Measurements from ENCODE around the gene SCN1B.

The SCN1B gene

GRCh38 chr19:35058370-35058769 lies 28.1 kb downstream of the SCN1B start:
- no peak for DNase-seq

GRCh38 chr19:35059006-35059798 lies 28.9 kb downstream of the SCN1B start:
- no peak for DNase-seq

DNA sequence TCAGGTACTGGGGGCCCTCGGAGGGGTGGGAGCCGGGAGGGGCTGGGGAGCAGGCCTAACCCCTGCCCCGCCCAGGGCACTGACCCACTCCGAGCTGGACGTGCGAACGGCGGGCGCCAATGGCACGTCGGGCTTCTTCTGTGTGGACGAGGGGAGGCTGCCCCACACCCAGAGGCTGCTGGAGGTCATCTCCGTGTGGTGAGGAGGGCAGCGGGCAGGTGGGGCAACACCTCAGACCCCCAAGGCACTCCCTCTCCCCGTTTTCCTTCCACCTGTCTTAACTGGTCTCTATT lies 29.5 kb downstream of the SCN1B start:
- no peak for DNase-seq

- no peak for DNase-seq
Measured at GRCh38 chr19:35060160-35060855, 30.0 kb downstream of the SCN1B start.

DNA sequence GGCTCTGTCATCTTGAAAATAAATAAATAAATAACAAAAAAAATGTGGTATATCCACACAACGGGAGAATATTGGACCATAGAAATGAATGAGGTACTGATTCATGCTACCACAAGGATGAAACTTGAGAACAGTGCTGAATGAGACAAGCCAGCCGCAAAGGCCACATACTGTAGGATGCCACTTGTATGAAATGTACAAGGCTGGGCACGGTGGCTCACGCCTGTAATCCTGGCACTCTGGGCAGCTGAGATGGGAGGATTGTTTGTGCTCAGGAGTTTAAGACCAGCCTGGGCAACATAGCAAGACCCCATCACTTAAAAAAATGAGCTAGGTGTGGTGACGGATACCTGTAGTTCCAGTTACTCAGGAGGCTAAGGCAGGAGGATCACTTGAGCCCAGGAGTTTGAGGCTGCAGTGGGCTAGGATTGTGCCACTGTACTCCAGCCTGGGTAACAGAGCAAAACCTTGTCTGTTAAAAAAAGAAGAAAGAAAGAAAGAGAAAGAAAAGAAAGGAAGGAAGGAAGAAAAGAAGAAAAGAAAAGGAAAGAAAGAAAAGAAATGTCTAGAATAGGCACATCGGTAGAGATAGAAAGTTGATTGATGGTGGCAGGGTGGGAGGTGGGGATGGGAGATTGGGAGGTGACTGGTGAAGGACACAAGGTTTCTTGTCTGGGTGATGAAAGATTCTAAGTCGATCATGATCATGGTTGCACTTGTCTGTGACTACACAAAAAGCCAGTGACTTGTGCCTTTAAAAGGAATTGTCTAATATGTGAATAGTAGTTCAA lies 31.5 kb downstream of the SCN1B start:
- no peak for DNase-seq

DNA sequence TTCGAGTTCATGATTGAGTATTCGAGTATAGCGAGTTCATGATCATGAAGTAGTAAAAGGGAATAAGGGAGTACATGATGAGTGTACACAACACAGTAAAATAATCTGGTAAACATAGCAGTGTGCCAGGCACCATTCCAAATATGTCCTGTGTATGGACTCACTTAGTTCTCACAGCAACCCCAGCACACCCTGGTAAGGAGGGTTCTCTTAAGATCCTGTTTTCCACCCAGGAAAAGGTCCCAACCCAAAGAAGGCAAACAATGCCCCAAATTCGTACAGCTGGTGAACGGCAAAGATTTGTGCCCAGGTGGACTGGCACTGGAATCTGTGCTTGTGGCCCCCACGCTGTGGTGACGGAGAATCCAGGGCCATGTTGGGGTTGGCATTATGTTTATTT lies 32.7 kb downstream of the SCN1B start:
- no peak for DNase-seq

- no peak for DNase-seq
Measured at GRCh38 chr19:35063940-35064818, 33.9 kb downstream of the SCN1B start.

DNA sequence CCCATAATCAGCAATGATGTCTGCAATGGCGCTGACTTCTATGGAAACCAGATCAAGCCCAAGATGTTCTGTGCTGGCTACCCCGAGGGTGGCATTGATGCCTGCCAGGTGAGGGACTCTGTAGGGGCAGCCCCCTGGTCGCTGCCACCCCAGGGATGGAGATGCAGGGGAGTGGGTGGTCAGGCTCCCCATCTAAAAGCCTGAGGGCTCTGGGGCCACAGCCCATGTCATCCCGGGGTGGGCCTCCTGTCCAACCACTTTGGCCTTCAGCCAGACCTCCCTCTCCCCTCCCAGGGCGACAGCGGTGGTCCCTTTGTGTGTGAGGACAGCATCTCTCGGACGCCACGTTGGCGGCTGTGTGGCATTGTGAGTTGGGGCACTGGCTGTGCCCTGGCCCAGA lies 35.3 kb downstream of the SCN1B start:
- no peak for DNase-seq

- DNase-seq: no peak
Measured at GRCh38 chr19:35066121-35066520, 35.9 kb downstream of the SCN1B start.

- peak; percentile 89 for DNase-seq
Measured at GRCh38 chr19:35066691-35067563, 36.7 kb downstream of the SCN1B start.

GRCh38 chr19:35068941-35069634 lies 38.8 kb downstream of the SCN1B start:
- no peak for DNase-seq

- DNase-seq: no peak
Measured at GRCh38 chr19:35069696-35070095, 39.4 kb downstream of the SCN1B start.

GRCh38 chr19:35070471-35070870 lies 40.2 kb downstream of the SCN1B start:
- DNase-seq: no peak

DNA sequence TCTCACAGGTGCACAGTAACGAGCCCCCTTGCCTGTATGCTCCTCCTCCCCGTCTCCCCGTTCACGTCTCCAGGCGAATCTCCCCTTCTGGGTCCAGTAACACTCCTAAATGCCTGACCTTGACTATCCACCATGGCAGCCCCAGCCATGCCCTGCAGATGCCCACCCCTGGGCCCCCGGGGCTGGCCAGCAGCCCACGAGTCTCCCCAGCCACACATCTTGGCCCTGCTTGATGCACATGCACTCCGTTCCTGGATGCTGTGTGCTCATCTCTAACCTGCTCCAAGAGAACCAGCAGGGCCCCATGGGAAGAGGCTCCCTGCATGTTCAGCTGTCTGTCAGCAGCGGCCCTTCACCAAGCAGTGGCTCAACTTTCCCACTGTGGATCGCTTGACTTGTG lies 43.2 kb downstream of the SCN1B start:
- no peak for DNase-seq

- no peak for DNase-seq
Measured at GRCh38 chr19:35073941-35074340, 43.7 kb downstream of the SCN1B start.

DNA sequence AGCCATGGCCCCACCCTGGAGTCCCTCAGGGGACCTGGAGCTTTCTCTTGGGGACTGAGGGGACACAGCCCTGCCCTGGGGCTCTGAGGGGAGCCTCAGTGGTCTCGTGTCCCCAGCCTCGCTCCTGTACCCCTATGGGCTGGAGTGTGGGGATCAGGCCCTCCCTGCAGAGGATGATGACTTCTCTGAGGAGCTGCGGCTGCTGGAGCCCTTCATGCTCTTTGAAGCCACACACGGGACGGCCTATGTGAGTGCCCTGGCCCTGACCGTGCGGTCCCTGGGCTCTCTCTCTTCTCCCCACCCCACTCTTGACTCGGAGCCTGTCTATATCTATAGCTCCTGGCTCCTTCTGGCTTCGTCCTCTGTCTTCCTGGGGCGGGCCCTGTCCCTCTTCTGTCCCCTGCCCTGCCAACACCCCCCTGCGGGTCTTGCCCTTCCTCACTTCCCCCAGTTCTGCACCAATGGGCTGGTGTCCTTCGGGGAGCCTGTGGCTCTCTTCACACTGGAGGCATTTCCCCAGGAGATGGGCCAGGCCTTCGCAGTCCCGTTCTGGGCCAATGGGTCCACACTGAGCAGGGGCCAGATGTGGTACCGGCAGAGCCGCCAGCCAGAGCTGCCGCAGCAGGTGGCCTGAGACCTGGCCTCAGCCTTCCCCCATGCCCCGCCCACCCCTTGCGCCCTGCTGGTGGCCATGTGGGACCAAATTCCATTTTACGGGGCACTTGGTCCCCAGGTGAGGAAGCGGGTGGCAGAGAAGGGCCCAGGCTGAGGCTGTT lies 44.3 kb downstream of the SCN1B start:
- DNase-seq: no peak

GRCh38 chr19:35075202-35076025 lies 45.1 kb downstream of the SCN1B start:
- DNase-seq: no peak

DNA sequence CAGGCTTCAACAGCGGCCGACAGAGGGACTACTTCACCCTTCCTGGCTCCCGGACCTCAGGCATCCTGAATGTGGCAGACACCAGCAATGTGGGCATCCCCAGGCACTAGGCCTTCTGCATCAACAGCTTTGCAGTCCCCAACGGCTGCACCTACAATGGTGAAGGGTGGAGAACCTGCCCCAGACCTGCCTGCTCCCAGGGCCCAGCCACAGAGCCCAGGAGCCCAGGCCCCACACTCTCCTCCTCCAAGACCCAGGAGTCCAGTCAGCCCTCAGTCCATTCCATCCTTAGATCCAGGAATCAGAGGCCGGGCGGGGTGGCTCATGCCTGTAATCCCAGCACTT lies 45.7 kb downstream of the SCN1B start:
- DNase-seq: no peak

DNA sequence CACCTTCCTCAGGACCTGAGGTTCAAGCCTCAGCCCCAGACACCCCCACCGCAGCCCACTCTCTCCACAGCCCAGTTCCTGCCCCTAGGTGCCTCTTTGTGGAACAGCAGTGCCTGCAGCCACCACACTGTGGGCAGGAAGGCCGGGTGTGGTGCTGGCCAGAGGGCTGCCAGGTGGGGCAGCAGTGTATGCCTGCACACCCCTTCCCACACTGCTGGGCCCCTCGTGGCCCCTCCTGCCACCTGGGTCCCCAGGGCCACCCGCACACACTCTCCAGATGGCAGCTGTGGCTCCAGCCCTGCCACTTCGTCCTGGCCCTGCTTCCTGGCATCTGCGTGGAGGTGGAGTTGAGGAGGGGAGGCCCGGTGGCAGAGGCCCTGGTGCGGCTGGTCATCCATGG lies 46.4 kb downstream of the SCN1B start:
- no peak for DNase-seq

Measured in right hindlimb (tissue), 1 donor.